Thyroid gland (tissue), 4 donors: ENCODE results near the gene ZNF691. TPM values are rescaled to one million over a fixed set of nuclear protein-coding genes. Genes with fewer than 3 reads are reported as not detected.

ENCODE experiments used
- DNase-seq, 2 donors: peaks; one replicate each; pipeline ENCODE4 v3.0.0-alpha.2; 2019
- H3K27ac ChIP-seq, 3 donors: fragments of 200-600 bp; sonication (generic); 1 replicate in 2 of 3; 2 replicates in 1 of 3; pipeline ENCODE4 v1.5.1; 2016 to 2019; ENCODE audit warnings: mild to moderate bottlenecking in 1 of 3, moderate library complexity in 1 of 3
- H3K27me3 ChIP-seq: fragments of 200-600 bp; sonication (generic); one replicate; pipeline ENCODE4 v1.5.1; 2019
- H3K36me3 ChIP-seq, 2 donors: fragments of 200-600 bp; sonication (generic); one replicate each; pipeline ENCODE4 v1.5.1; 2016 to 2019
- H3K4me1 ChIP-seq, 2 donors: fragments of 200-600 bp; sonication (generic); one replicate each; pipeline ENCODE4 v1.5.1; 2017 to 2019
- H3K4me3 ChIP-seq, 3 donors: fragments of 200-600 bp; sonication (generic); replicated peaks in 1 of 3; 1 replicate in 2 of 3; 2 replicates in 1 of 3; pipeline ENCODE4 v1.5.1; 2016; ENCODE audit warnings: mild to moderate bottlenecking in 1 of 3
- H3K9me3 ChIP-seq: fragments of 200-600 bp; sonication (generic); one replicate; pipeline ENCODE4 v1.5.1; 2017
- POLR2A ChIP-seq, 2 donors: fragments of 450-650 bp; IDR thresholded peaks; one replicate each; pipeline ENCODE4 v1.6.1; 2017; ENCODE audit warnings: antibody characterized with exemption in 2 of 2, mild to moderate bottlenecking in 2 of 2, moderate library complexity in 1 of 2
- WGBS, 2 donors: methylation state at CpG; one replicate each; pipeline ENCODE4 v1.1.5; 2017; 5-methylcytosine and 5-hydroxymethylcytosine counted together
- intact Hi-C: fragments of 100-400 bp; cut with DNase I; formaldehyde crosslinking; loops from one replicate; pipeline ENCODE4 v1.15.1; 2023
- total RNA-seq, 4 donors: library from RNA; depleted of rRNA; stranded (reverse); fragments of >200 nt; gene quantifications; one replicate each; pipeline ENCODE4 v1.2.3, GENCODE V29; 2016
- TF ChIP-seq, protein P1 (sequence below), 6 experiments: fragments of 200-600 bp in 3 of 6; fragments of 450-650 bp in 3 of 6; sonication (generic) in 3 of 6; IDR thresholded peaks; one replicate each; pipeline ENCODE4 v1.5.1; 2016 to 2019; ENCODE audit warnings: antibody characterized with exemption in 6 of 6, mild to moderate bottlenecking in 2 of 6, inconsistent platforms in 1 of 6, moderate library complexity in 1 of 6

ZNF691 gene
- total RNA-seq, 4 donors from 2014 or later, result 17.9 to 25.8 (median 21.5) TPM

DNA sequence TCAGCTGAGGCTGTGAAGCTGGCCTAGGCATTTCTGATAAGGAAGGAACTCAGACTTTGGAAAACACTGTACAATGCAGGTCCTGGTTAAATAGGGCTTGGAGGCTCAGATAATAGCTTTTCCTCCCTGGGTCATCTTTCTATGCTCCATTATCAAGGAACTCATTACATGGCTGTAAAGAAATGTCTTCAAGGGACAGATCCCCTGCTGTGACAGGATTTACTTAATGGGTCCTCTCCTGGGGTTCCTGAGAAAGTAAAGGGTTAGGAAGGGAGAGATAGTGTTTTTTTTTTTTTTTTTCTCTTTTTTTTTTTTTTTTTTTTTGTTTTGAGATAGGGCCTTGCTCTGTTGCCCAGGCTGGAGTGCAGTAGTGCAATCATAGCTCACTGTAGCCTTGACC lies 15.1 kb upstream of the ZNF691 start:
- no peak overlapping the region for H3K4me3 ChIP-seq
- no peaks in the 10 kb centered on the region for H3K27me3 ChIP-seq
- H3K27ac ChIP-seq, result no peak overlapping the region
- H3K9me3 ChIP-seq, result no peaks in the 10 kb centered on the region
- H3K4me1 ChIP-seq, result no peaks in the 10 kb centered on the region
- no peak for TF ChIP-seq POLR2A (IDR thresholded peaks at IDR 0.05)
- TF ChIP-seq, protein P1, sequence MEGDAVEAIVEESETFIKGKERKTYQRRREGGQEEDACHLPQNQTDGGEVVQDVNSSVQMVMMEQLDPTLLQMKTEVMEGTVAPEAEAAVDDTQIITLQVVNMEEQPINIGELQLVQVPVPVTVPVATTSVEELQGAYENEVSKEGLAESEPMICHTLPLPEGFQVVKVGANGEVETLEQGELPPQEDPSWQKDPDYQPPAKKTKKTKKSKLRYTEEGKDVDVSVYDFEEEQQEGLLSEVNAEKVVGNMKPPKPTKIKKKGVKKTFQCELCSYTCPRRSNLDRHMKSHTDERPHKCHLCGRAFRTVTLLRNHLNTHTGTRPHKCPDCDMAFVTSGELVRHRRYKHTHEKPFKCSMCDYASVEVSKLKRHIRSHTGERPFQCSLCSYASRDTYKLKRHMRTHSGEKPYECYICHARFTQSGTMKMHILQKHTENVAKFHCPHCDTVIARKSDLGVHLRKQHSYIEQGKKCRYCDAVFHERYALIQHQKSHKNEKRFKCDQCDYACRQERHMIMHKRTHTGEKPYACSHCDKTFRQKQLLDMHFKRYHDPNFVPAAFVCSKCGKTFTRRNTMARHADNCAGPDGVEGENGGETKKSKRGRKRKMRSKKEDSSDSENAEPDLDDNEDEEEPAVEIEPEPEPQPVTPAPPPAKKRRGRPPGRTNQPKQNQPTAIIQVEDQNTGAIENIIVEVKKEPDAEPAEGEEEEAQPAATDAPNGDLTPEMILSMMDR (IDR thresholded peaks at IDR 0.05), result no peak
- DNase-seq, result no peak
- intact Hi-C loops, result no loop called here
- H3K36me3 ChIP-seq, result peaks cover 0 to 3% of the 10 kb centered on the region in 2 donors

DNA sequence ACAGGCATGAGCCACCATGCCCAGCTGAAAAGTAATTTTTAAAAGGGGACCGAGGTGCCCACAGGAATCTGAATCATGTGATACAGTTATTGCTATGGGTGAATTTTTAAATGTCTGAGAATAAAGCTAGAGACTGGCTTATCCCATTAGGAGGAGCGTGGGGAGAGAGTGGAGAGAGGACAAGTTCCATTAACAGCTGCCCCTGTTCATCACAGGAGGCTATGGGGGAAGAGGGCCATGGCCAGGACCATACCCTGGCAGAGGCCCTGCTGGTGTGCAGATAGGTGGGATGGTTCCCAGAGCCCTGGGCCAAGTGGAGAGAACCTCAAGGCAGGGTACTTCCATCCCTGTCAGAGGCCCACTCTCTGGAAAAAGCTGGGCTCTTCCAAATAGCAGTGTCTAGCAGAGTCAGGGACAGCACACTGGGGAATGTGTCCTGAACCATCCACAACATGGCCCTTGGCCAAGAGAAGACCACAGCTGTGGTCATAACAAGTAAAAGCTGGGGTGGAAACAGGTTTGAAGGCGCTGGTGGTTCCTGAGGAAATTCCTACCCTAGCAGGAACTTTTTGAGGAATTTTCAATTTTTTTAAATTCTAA lies 13.7 kb upstream of the ZNF691 start:
- DNase-seq, result no peak
- no peak overlapping the region for H3K27ac ChIP-seq
- H3K27me3 ChIP-seq, result no peaks in the 10 kb centered on the region
- 88 to 94% methylated on average over 3 of the region's 3 CpGs for WGBS, 2 donors
- no peak overlapping the region for H3K4me3 ChIP-seq
- intact Hi-C loops, result no loop called here
- no peaks in the 10 kb centered on the region for H3K9me3 ChIP-seq
- no peak for TF ChIP-seq POLR2A (IDR thresholded peaks at IDR 0.05)
- TF ChIP-seq, protein P1 (IDR thresholded peaks at IDR 0.05), result no peak
- H3K4me1 ChIP-seq, result no peaks in the 10 kb centered on the region
- peaks cover 0 to 3% of the 10 kb centered on the region in 2 donors for H3K36me3 ChIP-seq

DNA sequence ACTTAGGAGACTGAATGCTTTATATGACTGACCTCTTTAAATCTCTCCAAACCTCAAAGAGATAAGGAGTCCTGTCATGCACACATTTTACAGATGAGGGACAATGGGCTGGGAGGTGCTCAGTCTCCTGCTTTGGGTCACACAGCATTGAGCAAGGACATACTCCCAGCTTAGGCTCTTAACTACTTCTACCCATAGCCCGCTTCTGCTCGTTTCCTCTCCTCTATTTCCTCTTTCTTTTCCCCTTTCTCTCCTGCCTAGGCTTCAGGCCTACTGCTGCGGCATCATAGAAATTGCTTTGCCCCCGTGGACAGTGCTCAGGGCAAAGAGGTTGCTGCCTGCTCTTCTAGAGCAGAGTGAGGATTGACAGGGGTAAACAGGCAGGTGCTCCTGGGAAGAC lies 12.4 kb upstream of the ZNF691 start:
- Histone ChIP-seq H3K4me1 (no peaks in the 10 kb centered on the region), H3K9me3 (no peaks in the 10 kb centered on the region), H3K36me3 (peaks cover 0 to 3% of the 10 kb centered on the region in 2 donors), H3K27ac (no peak overlapping the region), H3K4me3 (no peak overlapping the region), H3K27me3 (no peaks in the 10 kb centered on the region)
- TF ChIP-seq POLR2A (IDR thresholded peaks at IDR 0.05), result no peak
- TF ChIP-seq, protein P1 (IDR thresholded peaks at IDR 0.05), result no peak
- WGBS, 2 donors, result 86 to 89% methylated on average over 4 of the region's 4 CpGs
- intact Hi-C loops, result no loop called here
- no peak for DNase-seq

DNA sequence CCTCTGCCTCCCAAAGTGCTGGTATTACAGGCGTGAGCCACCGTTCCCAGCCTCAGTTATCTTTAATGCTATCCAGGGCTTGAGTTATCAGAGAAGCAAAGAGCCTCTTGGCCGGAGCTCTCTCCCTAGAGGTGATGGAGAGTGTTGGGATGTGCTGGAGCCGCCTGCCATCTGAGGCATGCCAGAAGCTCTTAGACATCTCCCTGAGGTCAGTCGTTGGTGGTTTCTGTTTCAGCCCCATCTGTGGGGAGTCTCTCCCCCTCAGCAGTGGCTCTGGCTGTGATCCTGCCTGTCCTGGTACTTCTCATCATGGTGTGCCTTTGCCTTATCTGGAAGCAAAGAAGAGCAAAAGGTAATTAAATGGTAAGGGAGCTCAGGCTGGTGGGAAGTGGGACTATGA lies 11.6 kb upstream of the ZNF691 start:
- intact Hi-C loops, result no loop called here
- 75 to 76% methylated on average over 5 of the region's 5 CpGs for WGBS, 2 donors
- no peak for TF ChIP-seq POLR2A (IDR thresholded peaks at IDR 0.05)
- TF ChIP-seq, protein P1 (IDR thresholded peaks at IDR 0.05), result no peak
- Histone ChIP-seq H3K4me1 (no peaks in the 10 kb centered on the region), H3K9me3 (no peaks in the 10 kb centered on the region), H3K27me3 (no peaks in the 10 kb centered on the region), H3K4me3 (no peak overlapping the region), H3K27ac (no peak overlapping the region), H3K36me3 (peaks cover 0 to 3% of the 10 kb centered on the region in 2 donors)
- DNase-seq, result no peak

DNA sequence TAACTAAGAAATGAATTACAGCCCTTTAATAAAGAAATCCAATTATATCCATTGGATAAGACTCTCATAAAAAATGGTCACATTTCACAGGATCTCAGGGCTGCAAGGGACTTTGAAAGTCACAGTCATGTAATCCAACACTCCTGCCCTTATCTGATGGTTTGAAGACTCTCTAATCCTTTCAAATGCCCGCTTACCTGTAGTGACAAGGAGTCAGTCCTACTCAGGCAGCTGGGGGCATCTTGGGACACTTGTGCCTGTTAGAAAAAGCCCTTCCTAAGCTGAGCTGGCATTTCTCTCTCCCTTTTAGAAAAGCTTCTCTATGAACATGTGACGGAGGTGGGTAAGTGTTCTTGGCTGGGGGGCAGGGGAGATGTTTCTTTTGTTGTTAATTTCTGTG lies 11.0 kb upstream of the ZNF691 start:
- Histone ChIP-seq H3K36me3 (peaks cover 0 to 3% of the 10 kb centered on the region in 2 donors), H3K27me3 (no peaks in the 10 kb centered on the region), H3K4me1 (no peaks in the 10 kb centered on the region), H3K9me3 (no peaks in the 10 kb centered on the region), H3K4me3 (no peak overlapping the region), H3K27ac (no peak overlapping the region)
- DNase-seq, result no peak
- intact Hi-C loops, result no loop called here
- TF ChIP-seq, protein P1 (IDR thresholded peaks at IDR 0.05), result no peak
- no peak for TF ChIP-seq POLR2A (IDR thresholded peaks at IDR 0.05)
- WGBS, 2 donors, result 91 to 96% methylated on average over 2 of the region's 2 CpGs
